Gastroesophageal sphincter (tissue), 3 donors: ENCODE results near the gene GALNT18.

ENCODE experiments used
- EP300 ChIP-seq: sonication (generic); formaldehyde crosslinking; IDR thresholded peaks from one replicate; pipeline ENCODE4 v1.6.1; 2017; ENCODE audit warnings: antibody characterized with exemption, mild to moderate bottlenecking
- TF ChIP-seq, protein P1 (sequence below), 4 experiments: fragments of 200-600 bp in 2 of 4; fragments of 450-650 bp in 2 of 4; sonication (generic) in 1 of 4; IDR thresholded peaks; one replicate each; pipeline ENCODE4 v1.5.1; 2017 to 2019; ENCODE audit warnings: antibody characterized with exemption in 4 of 4, mild to moderate bottlenecking in 2 of 4, moderate library complexity in 2 of 4

DNA sequence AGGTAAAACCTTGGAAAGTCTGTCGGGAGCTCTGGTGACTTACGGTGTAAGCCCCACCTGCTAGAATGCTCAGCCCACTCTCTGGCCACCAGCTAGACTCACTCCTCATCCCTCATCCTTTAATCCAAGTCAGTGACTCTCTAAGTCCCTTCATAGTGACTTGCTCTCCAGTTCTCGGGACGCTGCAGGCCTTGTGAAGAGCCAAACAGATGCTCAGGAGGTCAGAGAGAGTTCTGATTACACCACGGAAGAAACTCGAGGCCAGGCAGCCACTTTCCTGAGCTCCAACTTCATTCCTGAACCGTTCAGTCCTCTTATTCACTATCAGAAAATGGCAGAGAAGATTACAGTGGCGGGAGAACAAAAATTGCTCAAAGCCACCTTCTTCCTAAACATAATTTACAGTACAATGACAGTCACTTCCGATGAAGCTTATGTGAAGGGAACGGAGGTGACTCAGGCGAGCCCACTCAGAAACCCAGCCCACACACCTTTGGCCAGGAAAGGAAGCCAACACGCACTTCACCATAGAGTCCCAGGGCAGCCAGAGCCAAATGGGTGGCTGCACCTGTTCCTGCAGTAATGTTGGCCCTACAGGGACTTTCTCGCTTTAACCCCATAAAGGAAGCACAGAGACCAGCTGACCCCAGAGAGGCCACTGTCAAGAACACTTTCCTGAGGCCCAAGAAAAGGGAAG is 100.4 kb downstream of the GALNT18 start:
- TF ChIP-seq, protein P1, sequence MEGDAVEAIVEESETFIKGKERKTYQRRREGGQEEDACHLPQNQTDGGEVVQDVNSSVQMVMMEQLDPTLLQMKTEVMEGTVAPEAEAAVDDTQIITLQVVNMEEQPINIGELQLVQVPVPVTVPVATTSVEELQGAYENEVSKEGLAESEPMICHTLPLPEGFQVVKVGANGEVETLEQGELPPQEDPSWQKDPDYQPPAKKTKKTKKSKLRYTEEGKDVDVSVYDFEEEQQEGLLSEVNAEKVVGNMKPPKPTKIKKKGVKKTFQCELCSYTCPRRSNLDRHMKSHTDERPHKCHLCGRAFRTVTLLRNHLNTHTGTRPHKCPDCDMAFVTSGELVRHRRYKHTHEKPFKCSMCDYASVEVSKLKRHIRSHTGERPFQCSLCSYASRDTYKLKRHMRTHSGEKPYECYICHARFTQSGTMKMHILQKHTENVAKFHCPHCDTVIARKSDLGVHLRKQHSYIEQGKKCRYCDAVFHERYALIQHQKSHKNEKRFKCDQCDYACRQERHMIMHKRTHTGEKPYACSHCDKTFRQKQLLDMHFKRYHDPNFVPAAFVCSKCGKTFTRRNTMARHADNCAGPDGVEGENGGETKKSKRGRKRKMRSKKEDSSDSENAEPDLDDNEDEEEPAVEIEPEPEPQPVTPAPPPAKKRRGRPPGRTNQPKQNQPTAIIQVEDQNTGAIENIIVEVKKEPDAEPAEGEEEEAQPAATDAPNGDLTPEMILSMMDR (IDR thresholded peaks at IDR 0.05), result no peak
- no peak for TF ChIP-seq EP300
